Hepatocyte (in vitro differentiated cells): ENCODE data around the gene DOK5.

Source experiments
- EZH2 ChIP-seq: fragments of 200-600 bp; sonication (generic); IDR thresholded peaks from 2 replicates; pipeline ENCODE4 v1.6.1; 2016; ENCODE audit warnings: antibody characterized with exemption, mild to moderate bottlenecking, borderline replicate concordance
- EZH2phosphoT487 ChIP-seq: fragments of 200-600 bp; sonication (generic); IDR thresholded peaks from one replicate; pipeline ENCODE4 v1.6.1; 2018; ENCODE audit warnings: antibody characterized with exemption, mild to moderate bottlenecking, low read depth, moderate library complexity; ENCODE audit not compliant: unreplicated experiment, severe bottlenecking
- TF ChIP-seq, protein P1 (sequence below): fragments of 200-600 bp; sonication (generic); IDR thresholded peaks from 2 replicates; pipeline ENCODE4 v1.5.1; 2016; ENCODE audit warnings: antibody characterized with exemption, mild to moderate bottlenecking; ENCODE audit not compliant: poor library complexity

DNA sequence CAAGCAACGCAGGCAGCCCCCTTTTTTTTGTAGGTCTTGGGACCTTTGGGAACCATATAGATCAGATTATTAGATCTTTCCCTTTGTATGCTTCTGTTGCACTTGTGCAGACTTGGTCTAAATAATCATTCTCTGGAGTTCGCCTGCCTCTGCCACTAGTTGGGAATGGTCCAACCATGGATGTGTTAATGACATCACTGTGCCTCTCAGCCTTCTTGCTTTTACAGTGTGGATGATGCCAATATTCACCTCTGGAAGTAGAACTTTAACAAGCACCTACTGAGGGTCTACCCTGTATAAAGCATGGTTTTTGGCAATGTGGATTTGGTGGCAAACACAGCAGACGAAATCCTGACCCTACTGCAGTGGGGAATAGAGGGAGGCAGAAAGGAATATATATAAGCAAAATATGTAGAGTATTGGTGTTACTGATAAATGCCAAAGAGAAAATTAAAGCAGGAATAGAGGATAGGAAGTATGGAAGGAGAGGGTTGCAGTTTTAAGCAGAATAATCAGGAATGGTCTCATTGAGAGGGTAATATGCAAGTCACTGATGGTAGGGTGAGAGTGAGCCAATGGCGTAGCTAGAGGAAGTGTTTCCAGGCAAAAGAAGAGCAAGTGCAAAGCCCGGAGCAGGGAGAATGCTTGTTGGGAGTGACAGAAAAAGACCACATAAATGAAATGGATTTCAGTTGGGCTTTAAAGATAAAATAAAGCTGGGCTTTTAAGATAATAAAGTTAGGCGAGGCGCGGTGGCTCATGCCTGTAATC is 97.5 kb downstream of the DOK5 start:
- TF ChIP-seq, protein P1, sequence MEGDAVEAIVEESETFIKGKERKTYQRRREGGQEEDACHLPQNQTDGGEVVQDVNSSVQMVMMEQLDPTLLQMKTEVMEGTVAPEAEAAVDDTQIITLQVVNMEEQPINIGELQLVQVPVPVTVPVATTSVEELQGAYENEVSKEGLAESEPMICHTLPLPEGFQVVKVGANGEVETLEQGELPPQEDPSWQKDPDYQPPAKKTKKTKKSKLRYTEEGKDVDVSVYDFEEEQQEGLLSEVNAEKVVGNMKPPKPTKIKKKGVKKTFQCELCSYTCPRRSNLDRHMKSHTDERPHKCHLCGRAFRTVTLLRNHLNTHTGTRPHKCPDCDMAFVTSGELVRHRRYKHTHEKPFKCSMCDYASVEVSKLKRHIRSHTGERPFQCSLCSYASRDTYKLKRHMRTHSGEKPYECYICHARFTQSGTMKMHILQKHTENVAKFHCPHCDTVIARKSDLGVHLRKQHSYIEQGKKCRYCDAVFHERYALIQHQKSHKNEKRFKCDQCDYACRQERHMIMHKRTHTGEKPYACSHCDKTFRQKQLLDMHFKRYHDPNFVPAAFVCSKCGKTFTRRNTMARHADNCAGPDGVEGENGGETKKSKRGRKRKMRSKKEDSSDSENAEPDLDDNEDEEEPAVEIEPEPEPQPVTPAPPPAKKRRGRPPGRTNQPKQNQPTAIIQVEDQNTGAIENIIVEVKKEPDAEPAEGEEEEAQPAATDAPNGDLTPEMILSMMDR, result no peak
- no peak for TF ChIP-seq EZH2
- no peak for TF ChIP-seq EZH2phosphoT487
